22Rv1 (cell line): Measurements from ENCODE around the gene SPINK2.

Experiments used
- H3K27ac ChIP-seq: fragments of 450-650 bp; 2 replicates; pipeline ENCODE4 v1.5.1; 2017
- ZFX ChIP-seq: fragments of 450-650 bp; IDR thresholded peaks from 2 replicates; pipeline ENCODE4 v1.6.1; 2017; ENCODE audit warnings: antibody characterized with exemption, borderline replicate concordance
- TF ChIP-seq, protein P1 (sequence below): fragments of 450-650 bp; IDR thresholded peaks from 2 replicates; pipeline ENCODE4 v1.5.1; 2017; ENCODE audit warnings: mild to moderate bottlenecking

Gene SPINK2

DNA sequence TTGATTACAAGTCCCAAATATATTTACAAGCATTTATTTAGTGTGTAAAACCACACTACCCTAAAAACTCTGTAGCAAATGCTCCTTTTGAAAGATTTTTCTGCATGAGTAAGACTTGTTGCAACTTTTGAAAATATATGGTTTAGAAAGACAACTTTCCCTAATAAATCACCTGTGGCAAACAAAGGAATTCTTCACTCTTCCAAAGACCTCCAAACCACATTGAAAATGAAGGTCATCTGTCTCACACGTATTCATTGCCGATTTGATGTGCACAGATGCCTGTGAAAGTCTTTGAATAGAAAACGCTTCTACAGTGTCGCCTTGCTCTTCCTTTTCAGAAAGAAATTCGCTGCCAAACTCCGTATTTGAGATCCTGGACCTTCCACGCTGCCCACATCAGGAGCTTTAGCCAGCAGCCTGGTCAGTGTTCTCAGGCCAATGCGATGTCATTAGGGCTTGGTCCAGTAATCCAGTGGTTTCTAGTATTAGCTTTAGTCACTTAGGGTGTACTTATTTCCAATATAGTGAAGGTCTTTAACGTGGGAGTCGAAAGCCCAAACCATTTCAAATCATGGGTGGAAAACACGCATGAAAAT lies 22.2 kb downstream of the SPINK2 start:
- TF ChIP-seq, protein P1, sequence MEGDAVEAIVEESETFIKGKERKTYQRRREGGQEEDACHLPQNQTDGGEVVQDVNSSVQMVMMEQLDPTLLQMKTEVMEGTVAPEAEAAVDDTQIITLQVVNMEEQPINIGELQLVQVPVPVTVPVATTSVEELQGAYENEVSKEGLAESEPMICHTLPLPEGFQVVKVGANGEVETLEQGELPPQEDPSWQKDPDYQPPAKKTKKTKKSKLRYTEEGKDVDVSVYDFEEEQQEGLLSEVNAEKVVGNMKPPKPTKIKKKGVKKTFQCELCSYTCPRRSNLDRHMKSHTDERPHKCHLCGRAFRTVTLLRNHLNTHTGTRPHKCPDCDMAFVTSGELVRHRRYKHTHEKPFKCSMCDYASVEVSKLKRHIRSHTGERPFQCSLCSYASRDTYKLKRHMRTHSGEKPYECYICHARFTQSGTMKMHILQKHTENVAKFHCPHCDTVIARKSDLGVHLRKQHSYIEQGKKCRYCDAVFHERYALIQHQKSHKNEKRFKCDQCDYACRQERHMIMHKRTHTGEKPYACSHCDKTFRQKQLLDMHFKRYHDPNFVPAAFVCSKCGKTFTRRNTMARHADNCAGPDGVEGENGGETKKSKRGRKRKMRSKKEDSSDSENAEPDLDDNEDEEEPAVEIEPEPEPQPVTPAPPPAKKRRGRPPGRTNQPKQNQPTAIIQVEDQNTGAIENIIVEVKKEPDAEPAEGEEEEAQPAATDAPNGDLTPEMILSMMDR: no peak
- TF ChIP-seq ZFX: no peak
- H3K27ac ChIP-seq: no peak overlapping the region; the same call in 1 of the 2 replicates

DNA sequence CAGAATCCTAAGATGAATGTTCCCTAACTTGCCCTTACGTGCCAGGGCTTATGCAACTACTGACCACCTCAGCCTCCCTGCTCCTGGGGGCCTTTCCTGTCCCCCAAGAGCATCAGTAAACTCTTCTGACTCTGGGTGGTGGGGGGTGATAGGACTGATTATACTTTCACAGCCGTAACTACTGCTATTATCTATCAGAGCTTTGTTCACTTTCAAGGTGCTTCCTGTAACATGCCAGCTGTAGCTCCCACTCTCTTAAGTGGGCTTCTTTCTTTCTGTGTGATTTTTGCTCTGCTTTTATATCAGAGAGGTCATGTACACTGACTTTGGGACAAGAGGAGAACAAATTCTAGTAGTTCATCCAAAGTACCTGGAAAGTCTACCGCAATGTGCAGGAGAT lies 25.3 kb downstream of the SPINK2 start:
- H3K27ac ChIP-seq: no peak overlapping the region
- TF ChIP-seq ZFX: no peak
- TF ChIP-seq, protein P1: no peak

DNA sequence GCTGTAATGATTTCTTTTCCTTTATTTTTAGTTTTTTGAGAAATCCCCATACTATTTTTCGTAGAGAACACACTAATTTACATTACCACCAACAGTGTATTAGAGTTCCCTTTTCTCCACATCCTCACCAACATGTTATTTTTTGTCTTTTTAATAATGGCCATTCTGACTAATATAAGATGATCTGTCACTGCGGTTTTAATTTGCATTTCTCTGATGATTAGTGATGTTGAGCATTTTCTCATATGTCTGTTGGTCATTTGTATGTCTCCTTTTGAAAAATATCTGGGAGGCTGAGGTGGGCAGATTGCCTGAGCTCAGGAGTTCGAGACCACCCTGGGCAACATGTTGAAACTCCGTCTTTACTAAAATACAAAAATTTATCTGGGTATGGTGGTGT lies 30.2 kb downstream of the SPINK2 start:
- H3K27ac ChIP-seq: no peak overlapping the region
- TF ChIP-seq, protein P1: no peak
- no peak for TF ChIP-seq ZFX

DNA sequence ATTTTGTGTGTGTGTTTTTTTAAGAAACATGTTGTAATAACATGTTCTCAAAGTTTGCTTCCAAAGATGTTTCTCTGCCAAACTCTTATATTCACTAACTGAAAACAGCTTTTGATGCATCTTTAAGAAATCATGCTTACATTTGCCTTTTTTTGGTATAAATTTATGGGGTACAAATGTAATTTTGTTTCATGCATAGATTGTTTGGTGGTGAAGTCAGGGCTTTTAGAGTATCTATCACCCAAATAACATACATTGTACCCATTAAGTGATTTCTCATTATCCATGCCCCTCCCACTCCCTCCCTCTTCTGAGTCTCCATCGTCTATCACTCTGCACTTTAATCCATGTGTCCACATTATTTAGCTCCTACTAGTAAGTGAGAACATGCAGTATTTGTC lies 30.8 kb downstream of the SPINK2 start:
- no peak overlapping the region for H3K27ac ChIP-seq
- TF ChIP-seq ZFX: no peak
- TF ChIP-seq, protein P1: no peak

DNA sequence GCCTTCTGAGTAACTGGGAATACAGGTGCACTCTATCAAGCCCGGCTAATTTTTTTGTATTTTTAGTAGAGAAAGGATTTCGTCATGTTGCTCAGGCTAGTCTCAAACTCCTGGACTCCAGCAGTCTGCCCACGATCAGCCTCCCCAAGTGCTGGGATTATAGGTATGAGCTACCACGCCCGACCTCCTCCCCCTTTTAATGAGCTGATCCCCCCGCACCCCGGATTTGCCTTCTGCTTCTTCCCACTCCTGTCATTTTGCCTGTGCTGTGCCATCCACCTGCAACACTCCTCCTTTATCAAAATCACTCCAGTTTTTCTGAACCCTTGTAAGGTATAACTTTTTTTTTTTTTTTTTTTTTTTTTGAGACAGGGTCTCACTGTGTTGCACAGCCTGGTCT lies 33.4 kb downstream of the SPINK2 start:
- no peak overlapping the region for H3K27ac ChIP-seq
- TF ChIP-seq, protein P1: no peak
- TF ChIP-seq ZFX: no peak

DNA sequence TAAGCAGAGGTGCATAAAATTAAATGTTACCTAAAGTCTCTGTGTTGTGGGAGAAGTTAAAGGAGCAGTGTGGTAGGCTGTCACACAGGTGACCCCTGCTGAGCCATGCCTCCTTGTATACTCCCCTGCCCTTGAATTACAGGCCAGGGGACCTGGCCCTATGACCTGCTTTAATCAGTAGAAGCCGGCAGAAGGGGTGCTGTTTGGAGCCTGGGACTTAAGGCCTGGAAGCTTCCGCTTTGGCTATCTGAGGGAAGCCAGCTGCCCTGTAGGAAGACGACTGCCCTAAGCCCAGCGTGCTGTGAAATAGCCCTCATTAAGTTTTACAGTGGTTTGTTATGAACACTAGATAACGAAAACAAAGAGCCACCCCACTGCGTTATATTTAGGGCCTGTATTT lies 34.1 kb downstream of the SPINK2 start:
- TF ChIP-seq, protein P1: no peak
- H3K27ac ChIP-seq: no peak overlapping the region

DNA sequence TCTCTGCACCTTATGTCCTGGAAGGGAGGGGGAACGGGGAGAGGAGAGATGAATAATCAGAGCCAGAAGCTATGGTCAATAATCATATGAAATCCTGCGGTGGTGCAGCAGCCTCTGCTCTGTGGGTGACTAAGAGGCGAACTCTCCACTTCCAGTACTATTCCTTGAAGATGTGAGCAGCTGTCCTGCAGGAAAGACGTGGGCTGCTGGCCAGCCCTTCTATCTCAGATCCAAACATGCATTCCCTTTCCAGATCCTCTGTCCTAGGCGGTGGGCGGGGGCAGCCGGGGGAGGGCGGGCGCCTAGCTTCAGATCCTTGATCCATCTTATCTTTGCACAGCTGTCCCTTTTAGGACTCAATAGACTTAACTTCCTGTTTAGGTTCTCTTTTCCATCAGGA lies 34.5 kb downstream of the SPINK2 start:
- no peak overlapping the region for H3K27ac ChIP-seq
- TF ChIP-seq ZFX: no peak
- TF ChIP-seq, protein P1: no peak
